ENCODE results near the gene KPTN.

Gene KPTN

DNA sequence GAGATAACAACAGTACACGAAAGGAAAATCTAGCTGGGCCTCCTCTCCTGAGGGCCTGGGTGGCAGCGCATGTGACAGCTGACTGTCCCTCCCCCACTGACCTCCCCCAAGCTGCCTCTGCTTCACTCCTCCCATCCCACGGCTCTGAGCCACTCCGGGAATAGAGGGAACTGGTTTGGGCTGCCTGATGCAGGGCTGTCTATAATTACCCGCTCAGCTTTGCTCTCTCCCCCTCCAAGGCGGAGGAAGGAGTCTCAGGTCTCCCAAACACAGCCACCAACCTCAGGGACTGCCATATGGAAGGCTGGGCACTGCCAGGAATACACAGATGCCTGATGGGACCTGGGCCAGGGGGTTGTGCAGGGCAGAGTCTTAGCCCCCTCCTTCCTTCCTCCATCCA lies 23.0 kb upstream of the KPTN start:
- TF ChIP-seq, protein P1, sequence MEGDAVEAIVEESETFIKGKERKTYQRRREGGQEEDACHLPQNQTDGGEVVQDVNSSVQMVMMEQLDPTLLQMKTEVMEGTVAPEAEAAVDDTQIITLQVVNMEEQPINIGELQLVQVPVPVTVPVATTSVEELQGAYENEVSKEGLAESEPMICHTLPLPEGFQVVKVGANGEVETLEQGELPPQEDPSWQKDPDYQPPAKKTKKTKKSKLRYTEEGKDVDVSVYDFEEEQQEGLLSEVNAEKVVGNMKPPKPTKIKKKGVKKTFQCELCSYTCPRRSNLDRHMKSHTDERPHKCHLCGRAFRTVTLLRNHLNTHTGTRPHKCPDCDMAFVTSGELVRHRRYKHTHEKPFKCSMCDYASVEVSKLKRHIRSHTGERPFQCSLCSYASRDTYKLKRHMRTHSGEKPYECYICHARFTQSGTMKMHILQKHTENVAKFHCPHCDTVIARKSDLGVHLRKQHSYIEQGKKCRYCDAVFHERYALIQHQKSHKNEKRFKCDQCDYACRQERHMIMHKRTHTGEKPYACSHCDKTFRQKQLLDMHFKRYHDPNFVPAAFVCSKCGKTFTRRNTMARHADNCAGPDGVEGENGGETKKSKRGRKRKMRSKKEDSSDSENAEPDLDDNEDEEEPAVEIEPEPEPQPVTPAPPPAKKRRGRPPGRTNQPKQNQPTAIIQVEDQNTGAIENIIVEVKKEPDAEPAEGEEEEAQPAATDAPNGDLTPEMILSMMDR (IDR thresholded peaks at IDR 0.05), result no peak

DNA sequence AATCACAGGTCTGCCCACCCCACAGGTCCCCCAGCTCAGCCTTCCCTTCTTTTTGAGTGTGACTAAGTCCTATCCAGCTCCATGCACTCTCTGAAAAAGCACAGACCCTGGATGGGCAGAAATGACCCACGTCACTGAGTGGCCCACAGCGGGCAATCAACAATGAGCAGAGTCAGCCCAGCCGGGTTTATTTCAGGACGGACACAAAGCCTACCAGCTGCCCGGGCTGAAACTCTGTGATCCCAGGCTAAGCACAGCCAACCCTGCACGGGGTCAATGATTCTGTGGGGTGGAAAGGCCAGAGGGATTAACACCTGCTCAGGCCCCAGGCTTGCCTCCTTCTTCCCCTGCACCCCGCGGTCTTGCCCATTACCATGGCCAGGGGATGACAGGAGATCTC lies 22.4 kb upstream of the KPTN start:
- TF ChIP-seq, protein P1 (IDR thresholded peaks at IDR 0.05), result no peak

DNA sequence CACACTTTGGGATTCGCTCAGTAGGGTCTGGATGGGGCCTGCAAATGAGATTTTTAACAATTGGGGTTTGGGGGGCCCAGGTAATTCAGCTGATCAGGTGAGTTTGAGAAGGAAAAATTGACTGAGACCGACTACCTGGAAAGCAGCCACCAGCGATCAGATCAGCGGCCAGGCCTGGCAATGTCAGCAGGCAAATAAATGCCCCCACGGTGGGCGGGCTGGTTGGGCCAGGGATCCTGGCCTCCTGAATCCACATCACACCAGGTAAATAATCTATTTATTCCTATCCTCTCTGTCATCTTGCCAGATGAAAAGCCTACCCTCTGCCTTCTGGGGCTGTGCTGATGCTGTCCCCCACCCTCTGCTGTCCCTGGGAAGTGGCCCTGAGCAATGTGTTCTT lies 21.5 kb upstream of the KPTN start:
- TF ChIP-seq, protein P1 (IDR thresholded peaks at IDR 0.05), result no peak

GRCh38 chr19:47503826-47504150 lies 19.8 kb upstream of the KPTN start:
- TF ChIP-seq, protein P1 (IDR thresholded peaks at IDR 0.05), result no peak

GRCh38 chr19:47503130-47503825 lies 19.3 kb upstream of the KPTN start:
- TF ChIP-seq, protein P1 (IDR thresholded peaks at IDR 0.05), result no peak

DNA sequence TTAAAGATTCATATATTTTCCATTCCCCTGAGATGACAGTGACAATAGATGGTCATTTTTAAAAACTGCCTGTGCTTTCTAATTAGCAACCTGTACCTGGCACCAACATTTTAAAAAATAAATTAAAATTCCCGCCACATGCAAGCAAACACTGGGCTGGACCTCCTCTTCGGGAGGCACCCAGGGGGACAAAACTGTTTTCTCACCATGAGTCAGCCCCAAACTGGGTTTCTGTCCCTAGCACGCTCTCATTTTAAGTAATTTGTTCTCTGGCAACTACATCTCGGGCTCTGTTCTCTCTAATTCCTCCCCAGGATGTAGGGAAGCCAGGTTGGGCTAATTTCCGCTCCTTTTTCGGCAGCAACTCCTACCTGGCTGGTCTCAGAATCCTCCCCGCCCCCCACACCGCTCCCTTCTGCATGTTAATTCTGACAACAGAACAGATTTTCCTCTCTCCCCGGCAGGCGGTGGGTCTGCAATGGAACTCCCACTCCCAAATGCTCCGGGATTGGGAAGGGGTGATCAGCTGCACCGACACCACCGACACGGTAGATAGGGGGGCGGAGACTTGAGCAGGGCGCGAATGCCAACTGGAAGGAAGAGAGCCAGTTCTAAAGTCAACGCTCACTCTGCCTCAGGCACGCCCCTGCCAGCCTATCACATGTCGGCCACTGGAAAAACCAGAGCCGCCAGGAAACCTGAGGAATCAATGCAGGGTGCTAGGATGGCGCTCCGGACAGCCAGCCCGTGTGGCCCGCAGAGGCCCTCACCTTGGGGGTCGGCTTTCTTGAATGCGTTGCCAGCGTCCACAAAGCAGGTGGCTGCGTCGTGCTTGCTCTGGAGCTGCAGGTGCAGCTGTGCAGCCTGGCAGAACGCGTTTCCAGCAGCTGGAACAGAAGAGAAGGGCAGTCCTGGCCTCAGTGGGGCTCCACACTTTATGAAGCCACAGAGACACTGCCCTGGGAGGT lies 16.1 kb upstream of the KPTN start:
- TF ChIP-seq, protein P1 (IDR thresholded peaks at IDR 0.05), result no peak

DNA sequence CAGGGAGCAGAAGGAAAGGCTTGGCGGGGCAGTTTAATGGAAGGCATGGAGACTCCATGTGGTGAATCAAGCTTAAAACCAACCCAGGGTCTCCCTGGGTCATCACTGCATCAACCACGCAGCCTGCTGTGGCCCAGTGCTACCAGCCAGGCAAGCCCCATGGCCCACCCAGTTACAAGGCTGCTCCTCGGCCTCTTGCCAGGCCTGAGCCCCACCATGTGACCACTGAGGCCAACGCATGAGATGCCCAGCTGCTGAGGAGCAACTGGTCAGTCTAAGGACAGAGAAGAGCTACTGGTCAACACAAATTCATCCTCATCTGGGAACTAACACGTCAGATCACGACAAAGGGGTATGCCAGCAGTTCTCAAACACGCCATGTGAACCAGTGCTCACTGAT lies 15.4 kb upstream of the KPTN start:
- TF ChIP-seq, protein P1 (IDR thresholded peaks at IDR 0.05), result no peak

All from LNCAP (cell line).